IMR-90 (cell line): ENCODE measurements around the gene PTPRCAP. TPM values are rescaled to one million over a fixed set of nuclear protein-coding genes. Genes with fewer than 3 reads are reported as not detected.

ENCODE experiments used
- ATAC-seq: fragments of 200-7000 bp; cut with Tn5 transposase; 2 replicates; pipeline ENCODE4 v1.9.1; 2020; ENCODE audit warnings: low read depth, mild to moderate bottlenecking, moderate library complexity
- BruUV-seq: library from RNA; stranded (reverse); fragments of 400-500 nt; replicated peaks from 2 replicates; lab custom pipeline; 2021; lab: Mats Ljungman, UMichigan
- CTCF ChIA-PET: fragments of 300-600 bp; formaldehyde crosslinking; extraction: SDS; loops from one replicate; lab custom pipeline; 2021; ENCODE audit warnings: antibody characterized with exemption; lab: Yijun Ruan, JAX
- POLR2A ChIA-PET: fragments of 300-600 bp; sonication (Branson Sonifier 250); formaldehyde crosslinking; loops from one replicate; lab custom pipeline; 2022; ENCODE audit warnings: antibody characterized with exemption; ENCODE audit not compliant: unreplicated experiment; lab: Charles Lee
- DNase-seq: peaks from one replicate; pipeline ENCODE4 v3.0.0; 2013
- H2AFZ ChIP-seq: replicated peaks from 2 replicates; pipeline ENCODE3; 2013; ENCODE audit warnings: low read length, mild to moderate bottlenecking; ENCODE audit not compliant: poor library complexity
- H2AK5ac ChIP-seq: 2 replicates; pipeline ENCODE4 v1.6.1; 2013; ENCODE audit warnings: low read depth, low read length, inconsistent platforms
- H2AK9ac ChIP-seq: replicated peaks from 2 replicates; pipeline ENCODE3; 2013; ENCODE audit warnings: mild to moderate bottlenecking, low read depth, low read length, moderate library complexity; ENCODE audit not compliant: poor library complexity
- H2BK120ac ChIP-seq: 2 replicates; pipeline ENCODE4 v1.6.1; 2013; ENCODE audit warnings: low read depth, low read length, inconsistent platforms
- H2BK15ac ChIP-seq: 3 replicates; pipeline ENCODE4 v1.6.1; 2013; ENCODE audit warnings: low read depth, low read length, inconsistent platforms
- H2BK20ac ChIP-seq: 2 replicates; pipeline ENCODE4 v1.6.1; 2013; ENCODE audit warnings: low read depth, mild to moderate bottlenecking, inconsistent platforms, low read length, moderate library complexity
- H2BK5ac ChIP-seq: 2 replicates; pipeline ENCODE4 v1.6.1; 2013; ENCODE audit warnings: mild to moderate bottlenecking, low read depth, low read length, inconsistent platforms; ENCODE audit not compliant: poor library complexity, severe bottlenecking
- H3K14ac ChIP-seq: replicated peaks from 2 replicates; pipeline ENCODE4 v1.6.1; 2013; ENCODE audit warnings: low read depth, low read length, inconsistent platforms
- H3K18ac ChIP-seq: 2 replicates; pipeline ENCODE4 v1.6.1; 2013; ENCODE audit warnings: low read depth, low read length, control low read depth
- H3K23ac ChIP-seq: 2 replicates; pipeline ENCODE4 v1.6.1; 2013; ENCODE audit warnings: low read depth, low read length, inconsistent platforms
- H3K27ac ChIP-seq: 2 replicates; pipeline ENCODE4 v1.5.1; 2013; ENCODE audit warnings: mild to moderate bottlenecking, control low read depth, low read length; ENCODE audit not compliant: insufficient read depth
- H3K27me3 ChIP-seq: 2 replicates; pipeline ENCODE4 v1.6.1; 2013; ENCODE audit warnings: low read length; ENCODE audit not compliant: control insufficient read depth, insufficient read depth
- H3K36me3 ChIP-seq: 2 replicates; pipeline ENCODE4 v1.6.1; 2013; ENCODE audit warnings: low read length, mixed read lengths; ENCODE audit not compliant: control insufficient read depth, insufficient read depth
- H3K4ac ChIP-seq: 2 replicates; pipeline ENCODE4 v1.6.1; 2013; ENCODE audit warnings: low read depth, low read length, inconsistent platforms
- H3K4me1 ChIP-seq: 2 replicates; pipeline ENCODE4 v1.6.1; 2013; ENCODE audit warnings: low read length, mixed read lengths; ENCODE audit not compliant: control insufficient read depth, insufficient read depth
- H3K4me2 ChIP-seq: 2 replicates; pipeline ENCODE4 v1.6.1; 2013; ENCODE audit warnings: low read depth, mild to moderate bottlenecking, control low read depth, low read length, moderate library complexity
- H3K4me3 ChIP-seq: 2 replicates; pipeline ENCODE4 v1.5.1; 2013; ENCODE audit warnings: low read depth, mild to moderate bottlenecking, control low read depth, low read length, moderate library complexity; ENCODE audit not compliant: insufficient read depth
- H3K56ac ChIP-seq: 2 replicates; pipeline ENCODE4 v1.6.1; 2013; ENCODE audit warnings: low read length, inconsistent platforms; ENCODE audit not compliant: insufficient read depth; ENCODE audit errors: extremely low read depth
- H3K79me1 ChIP-seq, 2 experiments: 2 replicates each; pipeline ENCODE4 v1.6.1; 2013; ENCODE audit warnings: low read length in 2 of 2, inconsistent platforms in 1 of 2, low read depth in 1 of 2
- H3K9ac ChIP-seq: 2 replicates; pipeline ENCODE4 v1.6.1; 2013; ENCODE audit warnings: low read depth, low read length, control low read depth
- H3K9me1 ChIP-seq: 2 replicates; pipeline ENCODE4 v1.6.1; 2013; ENCODE audit warnings: low read length, inconsistent platforms; ENCODE audit not compliant: insufficient read depth
- H3K9me3 ChIP-seq: 2 replicates; pipeline ENCODE4 v1.6.1; 2013; ENCODE audit warnings: low read length; ENCODE audit not compliant: control insufficient read depth, insufficient read depth
- H4K20me1 ChIP-seq: 2 replicates; pipeline ENCODE4 v1.6.1; 2013; ENCODE audit warnings: low read length, inconsistent platforms; ENCODE audit not compliant: insufficient read depth
- H4K5ac ChIP-seq: 2 replicates; pipeline ENCODE4 v1.6.1; 2013; ENCODE audit warnings: mild to moderate bottlenecking, low read depth, low read length, control low read depth
- H4K8ac ChIP-seq, 2 experiments: 2 replicates each; pipeline ENCODE4 v1.6.1; 2013; ENCODE audit warnings: low read depth in 2 of 2, low read length in 2 of 2, control low read depth in 1 of 2, inconsistent platforms in 1 of 2
- H4K91ac ChIP-seq: 2 replicates; pipeline ENCODE4 v1.6.1; 2013; ENCODE audit warnings: low read depth, low read length, inconsistent platforms; ENCODE audit not compliant: insufficient read depth
- BHLHE40 ChIP-seq: fragments of 150-350 bp; IDR thresholded peaks from 2 replicates; pipeline ENCODE4 v1.6.1; 2016; ENCODE audit warnings: mild to moderate bottlenecking, low read depth, low read length
- CEBPB ChIP-seq: IDR thresholded peaks from 2 replicates; pipeline ENCODE4 v1.6.1; 2012; ENCODE audit warnings: low read depth, low read length, improper control_type of control experiment
- CHD1 ChIP-seq: IDR thresholded peaks from 2 replicates; pipeline ENCODE4 v1.6.1; 2012; ENCODE audit warnings: low read depth, low read length, improper control_type of control experiment
- CTCF ChIP-seq: conservative IDR thresholded peaks from 2 replicates; pipeline ENCODE4 v1.5.1; 2012; ENCODE audit warnings: mild to moderate bottlenecking, low read depth, low read length, improper control_type of control experiment
- ELK1 ChIP-seq: fragments of 150-350 bp; IDR thresholded peaks from 2 replicates; pipeline ENCODE4 v1.6.1; 2016; ENCODE audit warnings: low read depth, mild to moderate bottlenecking, low read length, moderate library complexity, borderline replicate concordance
- FOS ChIP-seq: fragments of 150-350 bp; IDR thresholded peaks from 2 replicates; pipeline ENCODE4 v1.6.1; 2016; ENCODE audit warnings: low read depth, low read length
- MAFK ChIP-seq: IDR thresholded peaks from 2 replicates; pipeline ENCODE4 v1.6.1; 2012; ENCODE audit warnings: low read depth, low read length, improper control_type of control experiment
- MAZ ChIP-seq: IDR thresholded peaks from 2 replicates; pipeline ENCODE4 v1.6.1; 2012; ENCODE audit warnings: low read depth, mild to moderate bottlenecking, low read length, improper control_type of control experiment, moderate library complexity, borderline replicate concordance
- MXI1 ChIP-seq: IDR thresholded peaks from 2 replicates; pipeline ENCODE4 v1.6.1; 2012; ENCODE audit warnings: low read depth, mild to moderate bottlenecking, low read length, moderate library complexity, borderline replicate concordance
- NFE2L2 ChIP-seq: fragments of 150-350 bp; IDR thresholded peaks from 2 replicates; pipeline ENCODE4 v1.6.1; 2016; ENCODE audit warnings: low read depth, mild to moderate bottlenecking, low read length
- POLR2A ChIP-seq: IDR thresholded peaks from 2 replicates; pipeline ENCODE4 v1.6.1; 2012; ENCODE audit warnings: mild to moderate bottlenecking, low read depth, low read length
- RAD21 ChIP-seq: IDR thresholded peaks from 2 replicates; pipeline ENCODE4 v1.6.1; 2012; ENCODE audit warnings: low read length, improper control_type of control experiment
- RCOR1 ChIP-seq: IDR thresholded peaks from 2 replicates; pipeline ENCODE4 v1.6.1; 2012; ENCODE audit warnings: mild to moderate bottlenecking, low read length, improper control_type of control experiment; ENCODE audit not compliant: insufficient replicate concordance
- RFX5 ChIP-seq: IDR thresholded peaks from 2 replicates; pipeline ENCODE4 v1.8.0; 2012; ENCODE audit warnings: low read depth, mild to moderate bottlenecking, low read length, moderate library complexity
- SMC3 ChIP-seq: fragments of 150-350 bp; IDR thresholded peaks from 2 replicates; pipeline ENCODE4 v1.6.1; 2016; ENCODE audit warnings: low read depth, mild to moderate bottlenecking, antibody characterized with exemption, low read length, moderate library complexity
- USF2 ChIP-seq: fragments of 150-350 bp; IDR thresholded peaks from 2 replicates; pipeline ENCODE4 v1.6.1; 2017; ENCODE audit warnings: mild to moderate bottlenecking, antibody characterized with exemption, low read length, low read depth
- WGBS, 2 experiments: methylation state at CpG; one replicate each; pipeline versions ENCODE4 v1.1.5 to v1.1.7; 2013; ENCODE audit warnings: missing lambda C conversion rate in 2 of 2; ENCODE audit not compliant: insufficient read length in 1 of 2; ENCODE audit errors: extremely low coverage in 2 of 2; 5-methylcytosine and 5-hydroxymethylcytosine counted together
- dilution Hi-C: fragments of 300-500 bp; cut with HindIII; formaldehyde crosslinking; loops from one replicate; pipeline ENCODE4 v1.14.3; 2018; ENCODE audit warnings: low sequenced_read_pairs; ENCODE audit not compliant: unreplicated experiment
- in situ Hi-C: fragments of 300-500 bp; cut with MboI; formaldehyde crosslinking; loops from 3 replicates; pipeline ENCODE4 v1.14.3; 2019; ENCODE audit warnings: low sequenced_read_pairs, inconsistent platforms, mixed read lengths
- intact Hi-C: fragments of 100-400 bp; cut with micrococcal nuclease; formaldehyde crosslinking; loops from 2 replicates; pipeline ENCODE4 v1.10.0; 2022
- polyA plus RNA-seq, 3 experiments: library from polyadenylated mRNA; depleted of rRNA; stranded (reverse); fragments of >200 nt; gene quantifications; 2 replicates each; pipeline ENCODE4 v1.2.3, GENCODE V29; 2012; ENCODE audit warnings: low replicate concordance in 1 of 3
- total RNA-seq: library from RNA; depleted of rRNA; stranded (reverse); fragments of >200 nt; gene quantifications from 2 replicates; pipeline ENCODE4 v1.2.3, GENCODE V29; 2012

The PTPRCAP gene
- total and polyA plus RNA-seq, 2 of the 4 experiments (the other 2 are of a cell fraction): 0.24 TPM; not detected in 1

- Histone ChIP-seq H3K18ac (no peak overlapping the region), H3K27me3 (no peaks in the 10 kb centered on the region), H2BK15ac (no peak overlapping the region), H4K8ac (peak overlapping the region in 1 of 2 experiments; percentile 42; a peak in 1 of 4 replicates), H3K4me3 (no peak overlapping the region), H3K36me3 (no peaks in the 10 kb centered on the region), H4K20me1 (no peaks in the 10 kb centered on the region), H2AK9ac (no peak overlapping the region), H3K23ac (no peak overlapping the region), H2BK5ac (no peak overlapping the region), H2BK120ac (no peak overlapping the region), H2AK5ac (no peak overlapping the region), H3K9me3 (no peaks in the 10 kb centered on the region), H3K4me2 (peak overlapping the region; percentile 57; the same call in 1 of the 2 replicates), H3K14ac (no peak overlapping the region), H3K27ac (no peak overlapping the region), H3K9ac (no peak overlapping the region), H4K5ac (no peak overlapping the region), H4K91ac (no peak overlapping the region), H3K9me1 (no peaks in the 10 kb centered on the region), H2AFZ (peak overlapping the region; percentile 92), H2BK20ac (no peak overlapping the region), H3K4ac (no peak overlapping the region), H3K4me1 (peaks cover 5% of the 10 kb centered on the region; the same call in 1 of the 2 replicates), H3K56ac (no peak overlapping the region), H3K79me1 (no peaks in the 10 kb centered on the region)
- 64% methylated on average over 8 of the region's 22 CpGs; no CpG with 5 or more reads in 1 of the 2 experiments for WGBS, 2 experiments
- intact Hi-C loops: loop anchor here (5.0 kb wide), 1 partner anchor 61 kb away; the partner anchor contains the start of gene AIP
- ATAC-seq: no peak
- ChIA-PET CTCF (interaction anchor here (1.8 kb wide), 1 partner anchor 20 kb away, joined by 7 read pairs; the partner anchor contains the start of gene PPP1CA), POLR2A (no interaction called here)
- DNase-seq: no peak
- in situ Hi-C loops: no loop called here
- dilution Hi-C loops: no loop called here
- TF ChIP-seq NFE2L2 (no peak), MXI1 (no peak), CHD1 (no peak), MAZ (no peak), SMC3 (no peak), MAFK (no peak), RAD21 (no peak), FOS (no peak), RFX5 (no peak), ELK1 (no peak), CTCF (no peak), USF2 (no peak), POLR2A (no peak), CEBPB (no peak), BHLHE40 (no peak), RCOR1 (no peak)
- no TSS peak for BruUV-seq
Observed at GRCh38 chr11:67421430-67422031, 16.0 kb downstream of the PTPRCAP start.
